ENCODE results near the gene SNRNP200.

The SNRNP200 gene

GRCh38 chr2:96320326-96320725 is 15.0 kb upstream of the SNRNP200 start:
- no peak overlapping the region for H3K4me3 ChIP-seq (ENCODE audit: control insufficient read depth, low read depth, low read length)
- TF ChIP-seq CTCF (conservative IDR thresholded peaks at IDR 0.05; ENCODE audit: control insufficient read depth, insufficient read depth, low read depth, low read length), result no peak
- DNase-seq (ENCODE audit: low read depth), result peak; percentile 7

GRCh38 chr2:96319396-96319795 is 14.1 kb upstream of the SNRNP200 start:
- H3K4me3 ChIP-seq (ENCODE audit: control insufficient read depth, low read depth, low read length), result no peak overlapping the region
- no peak for TF ChIP-seq CTCF (conservative IDR thresholded peaks at IDR 0.05; ENCODE audit: control insufficient read depth, insufficient read depth, low read depth, low read length)
- no peak for DNase-seq (ENCODE audit: low read depth)

- DNase-seq (ENCODE audit: low read depth), result no peak
- TF ChIP-seq CTCF (conservative IDR thresholded peaks at IDR 0.05; ENCODE audit: control insufficient read depth, insufficient read depth, low read depth, low read length), result no peak
- no peak overlapping the region for H3K4me3 ChIP-seq (ENCODE audit: control insufficient read depth, low read depth, low read length)
Observed at GRCh38 chr2:96318723-96319122, 13.4 kb upstream of the SNRNP200 start.

- H3K4me3 ChIP-seq (ENCODE audit: control insufficient read depth, low read depth, low read length), result no peak overlapping the region
- TF ChIP-seq CTCF (conservative IDR thresholded peaks at IDR 0.05; ENCODE audit: control insufficient read depth, insufficient read depth, low read depth, low read length), result no peak
- no peak for DNase-seq (ENCODE audit: low read depth)
Observed at GRCh38 chr2:96317584-96317997, 12.2 kb upstream of the SNRNP200 start.

GRCh38 chr2:96316999-96317398 is 11.7 kb upstream of the SNRNP200 start:
- no peak overlapping the region for H3K4me3 ChIP-seq (ENCODE audit: control insufficient read depth, low read depth, low read length)
- no peak for DNase-seq (ENCODE audit: low read depth)
- TF ChIP-seq CTCF (conservative IDR thresholded peaks at IDR 0.05; ENCODE audit: control insufficient read depth, insufficient read depth, low read depth, low read length), result no peak

- peak; percentile 76 for DNase-seq (ENCODE audit: low read depth)
- no peak for TF ChIP-seq CTCF (conservative IDR thresholded peaks at IDR 0.05; ENCODE audit: control insufficient read depth, insufficient read depth, low read depth, low read length)
- no peak overlapping the region for H3K4me3 ChIP-seq (ENCODE audit: control insufficient read depth, low read depth, low read length)
Observed at GRCh38 chr2:96315400-96316071, 10.2 kb upstream of the SNRNP200 start.

GRCh38 chr2:96315005-96315399 is 9.7 kb upstream of the SNRNP200 start:
- no peak overlapping the region for H3K4me3 ChIP-seq (ENCODE audit: control insufficient read depth, low read depth, low read length)
- no peak for TF ChIP-seq CTCF (conservative IDR thresholded peaks at IDR 0.05; ENCODE audit: control insufficient read depth, insufficient read depth, low read depth, low read length)
- no peak for DNase-seq (ENCODE audit: low read depth)
